ENCODE results near the gene PRKD3.

DNA sequence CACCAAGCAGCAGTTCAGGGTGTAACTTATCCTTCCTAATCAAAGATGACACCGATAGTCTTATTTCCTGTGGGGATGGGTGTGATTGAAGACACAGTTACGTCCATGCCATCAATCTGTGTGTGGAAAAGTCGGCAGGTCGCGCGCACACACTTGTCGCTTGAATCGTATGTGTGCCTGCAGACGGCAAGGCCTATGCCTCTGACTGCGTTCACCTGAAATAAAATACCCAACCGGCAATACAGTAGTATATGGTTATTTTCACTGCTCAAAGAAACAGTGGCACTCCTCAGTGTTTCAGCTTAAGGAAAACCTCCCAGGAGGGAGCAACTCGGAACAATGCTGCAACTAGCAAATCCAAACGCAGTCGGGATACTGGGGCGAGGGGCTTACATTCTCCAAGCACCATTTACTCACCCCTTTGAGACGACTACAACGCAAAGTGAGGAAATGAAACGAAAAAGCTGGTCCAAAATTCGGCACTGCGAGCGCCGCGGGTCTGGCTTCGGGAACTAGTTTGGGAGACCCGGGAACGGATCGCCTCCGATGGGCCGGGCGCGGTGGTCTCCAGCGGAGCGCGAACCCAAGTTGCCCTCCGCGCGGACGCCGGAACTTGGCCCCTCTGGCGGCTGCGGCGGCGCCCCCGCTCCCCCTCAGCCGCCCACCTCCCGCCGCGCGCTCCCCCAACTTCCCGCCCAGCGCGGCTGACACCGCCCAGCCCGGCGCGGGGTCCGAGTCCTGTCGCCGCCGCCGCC, 675 bp downstream of the PRKD3 start:
- TF ChIP-seq CTCF (conservative IDR thresholded peaks at IDR 0.05 in 1 of 2, IDR thresholded peaks at IDR 0.05 in 1 of 2; ENCODE audit: low read depth in 1 of 2, low read length in 2 of 2) (no peak), EZH2 (IDR thresholded peaks at IDR 0.05; ENCODE audit: low read length, missing control alignments) (no peak)

All from fibroblast of lung (primary cell).